WTC11 (cell line): Measurements from ENCODE around the gene ADCY3. TPM values are rescaled to one million over a fixed set of nuclear protein-coding genes. Genes with fewer than 3 reads are reported as not detected.

Experiments
- ATAC-seq: fragments of 200-7000 bp; cut with Tn5 transposase; 2 replicates; pipeline ENCODE4 v1.10.0; 2021; ENCODE audit warnings: mild to moderate bottlenecking, moderate library complexity
- CTCF ChIA-PET: fragments of 300-600 bp; sonication (Branson Sonifier 250); formaldehyde crosslinking; loops from one replicate; lab custom pipeline; 2021; ENCODE audit warnings: antibody characterized with exemption; lab: Charles Lee
- POLR2A ChIA-PET: fragments of 350-600 bp; sonication (Branson Sonifier 250); formaldehyde crosslinking; loops from one replicate; lab custom pipeline; 2021; ENCODE audit warnings: antibody characterized with exemption; lab: Charles Lee
- DNase-seq: peaks from one replicate; pipeline ENCODE4 v3.0.0; 2021; ENCODE audit warnings: low spot score
- H3K27ac Mint-ChIP-seq: 2 replicates; pipeline ENCODE4 v1.8.0; 2021; ENCODE audit warnings: mixed read lengths
- H3K27me3 Mint-ChIP-seq: 2 replicates; pipeline ENCODE4 v1.8.0; 2021; ENCODE audit warnings: low read depth, mild to moderate bottlenecking, moderate library complexity, mixed read lengths
- H3K36me3 Mint-ChIP-seq: 2 replicates; pipeline ENCODE4 v1.8.0; 2021; ENCODE audit warnings: mixed read lengths
- H3K4me1 Mint-ChIP-seq: 2 replicates; pipeline ENCODE4 v1.8.0; 2022; ENCODE audit warnings: mixed read lengths
- H3K4me3 Mint-ChIP-seq: 2 replicates; pipeline ENCODE4 v1.8.0; 2021; ENCODE audit warnings: mild to moderate bottlenecking, moderate library complexity, mixed read lengths
- H3K9me3 Mint-ChIP-seq: 2 replicates; pipeline ENCODE4 v1.8.0; 2021; ENCODE audit warnings: mixed read lengths
- AFF4 ChIP-seq: sonication (generic); formaldehyde crosslinking; IDR thresholded peaks from 2 replicates; pipeline ENCODE4 v1.8.1; 2023; ENCODE audit warnings: mild to moderate bottlenecking, missing genetic modification reagents, borderline replicate concordance
- AR ChIP-seq: fragments of 250-450 bp; sonication (Bioruptor Pico); IDR thresholded peaks from 2 replicates; pipeline ENCODE4 v1.9.0; 2021; ENCODE audit warnings: mild to moderate bottlenecking
- ATF3 ChIP-seq: sonication (generic); formaldehyde crosslinking; conservative IDR thresholded peaks from 2 replicates; pipeline ENCODE4 v1.8.1; 2022; ENCODE audit warnings: mild to moderate bottlenecking, missing genetic modification reagents
- E2F1 ChIP-seq: sonication (generic); formaldehyde crosslinking; IDR thresholded peaks from 2 replicates; pipeline ENCODE4 v1.8.0; 2022; ENCODE audit warnings: mild to moderate bottlenecking, missing genetic modification reagents
- FOXP1 ChIP-seq: sonication (generic); formaldehyde crosslinking; IDR thresholded peaks from 2 replicates; pipeline ENCODE4 v1.8.0; 2022; ENCODE audit warnings: missing genetic modification reagents, mild to moderate bottlenecking, moderate library complexity, borderline replicate concordance
- FOXP4 ChIP-seq: sonication (generic); formaldehyde crosslinking; IDR thresholded peaks from 2 replicates; pipeline ENCODE4 v1.8.0; 2022; ENCODE audit warnings: mild to moderate bottlenecking, missing genetic modification reagents
- GRHL2 ChIP-seq: fragments of 250-450 bp; sonication (Bioruptor Pico); IDR thresholded peaks from 2 replicates; pipeline ENCODE4 v1.8.0; 2022; ENCODE audit warnings: mild to moderate bottlenecking, moderate library complexity; ENCODE audit not compliant: insufficient replicate concordance, severe bottlenecking
- HMGXB4 ChIP-seq: sonication (generic); formaldehyde crosslinking; IDR thresholded peaks from 2 replicates; pipeline ENCODE4 v1.8.1; 2023; ENCODE audit warnings: mild to moderate bottlenecking, moderate library complexity, missing genetic modification reagents
- TCF7 ChIP-seq: sonication (generic); formaldehyde crosslinking; IDR thresholded peaks from 2 replicates; pipeline ENCODE4 v1.8.0; 2022; ENCODE audit warnings: mild to moderate bottlenecking, low read depth, missing genetic modification reagents, moderate library complexity
- ZNF532 ChIP-seq: fragments of 250-450 bp; sonication (Bioruptor Pico); IDR thresholded peaks from 2 replicates; pipeline ENCODE4 v1.9.0; 2021; ENCODE audit warnings: mild to moderate bottlenecking, borderline replicate concordance
- total RNA-seq: library from RNA; stranded (reverse); gene quantifications from 3 replicates; pipeline ENCODE4 v1.2.3, GENCODE V29; 2021

The ADCY3 gene
- total RNA-seq, 1 experiment from 2014 or later: 37.1 TPM

- TF ChIP-seq ZNF532 (CRISPR knock-in tag): no peak
Observed at GRCh38 chr2:24830786-24831185, 89.3 kb downstream of the ADCY3 start (continued).

GRCh38 chr2:24830351-24830750 lies 89.7 kb downstream of the ADCY3 start:
- Mint-ChIP-seq H3K9me3 (peaks cover 5% of the 10 kb centered on the region; the same call in 1 of the 2 replicates), H3K4me1 (peaks cover 38% of the 10 kb centered on the region), H3K4me3 (no peak overlapping the region), H3K27me3 (no peaks in the 10 kb centered on the region; the same call in 1 of the 2 replicates), H3K27ac (no peak overlapping the region), H3K36me3 (peaks cover 24% of the 10 kb centered on the region)
- ChIA-PET POLR2A (no interaction called here), CTCF (interaction anchor here (0.7 to 2.5 kb wide), 16 partner anchors 8 to 420 kb away, joined by 3 to 10 read pairs (median 4); partner anchors contain the start of gene EFR3B)
- ATAC-seq (no peak), DNase-seq (peak; percentile 10)
- no peak for TF ChIP-seq AR (CRISPR knock-in tag)
- no peak for TF ChIP-seq AFF4 (CRISPR knock-in tag)
- TF ChIP-seq TCF7 (CRISPR knock-in tag): no peak
- no peak for TF ChIP-seq FOXP4 (CRISPR knock-in tag)
- TF ChIP-seq GRHL2 (CRISPR knock-in tag): no peak
- TF ChIP-seq E2F1 (CRISPR knock-in tag): no peak
- no peak for TF ChIP-seq ATF3
- no peak for TF ChIP-seq FOXP1 (CRISPR knock-in tag)
- no peak for TF ChIP-seq HMGXB4 (CRISPR knock-in tag)
- TF ChIP-seq ZNF532 (CRISPR knock-in tag): no peak
